Astrocyte (in vitro differentiated cells and primary cell): ENCODE results near the gene RAPGEF6. TPM values are rescaled to one million over a fixed set of nuclear protein-coding genes. Genes with fewer than 3 reads are reported as not detected.
"Not testable (repeated sequence)": the region's sequence is repeated elsewhere in the genome, so short reads cannot be mapped to it uniquely, and the experiment has no call there.

Source experiments
- DNase-seq: peaks from one replicate; pipeline ENCODE4 v3.0.0-alpha.2; 2010; ENCODE audit warnings: low read depth
- FAIRE-seq: peaks from 2 replicates; lab custom pipeline; 2011; peaks lifted over from hg19 to GRCh38; lab: Jason Lieb, UNC
- H2AFZ ChIP-seq: 2 replicates; pipeline ENCODE4 v1.6.0; 2012; ENCODE audit warnings: low read depth, low read length, inconsistent platforms
- H3K27ac ChIP-seq: 2 replicates; pipeline ENCODE4 v1.5.1; 2011; ENCODE audit warnings: low read depth, low read length, inconsistent platforms
- H3K27me3 ChIP-seq: 2 replicates; pipeline ENCODE4 v1.6.0; 2011; ENCODE audit warnings: low read length, inconsistent platforms; ENCODE audit not compliant: insufficient read depth
- H3K36me3 ChIP-seq: 2 replicates; pipeline ENCODE4 v1.5.1; 2011; ENCODE audit warnings: low read length, inconsistent platforms; ENCODE audit not compliant: insufficient read depth
- H3K4me1 ChIP-seq: 2 replicates; pipeline ENCODE4 v1.5.1; 2011; ENCODE audit warnings: low read length, inconsistent platforms; ENCODE audit not compliant: insufficient read depth
- H3K4me2 ChIP-seq: 2 replicates; pipeline ENCODE4 v1.6.0; 2012; ENCODE audit warnings: low read length, inconsistent platforms
- H3K4me3 ChIP-seq: 2 replicates; pipeline ENCODE4 v1.5.1; 2011; ENCODE audit warnings: low read depth, mild to moderate bottlenecking, low read length, inconsistent platforms; ENCODE audit not compliant: insufficient read depth
- H3K79me2 ChIP-seq: 2 replicates; pipeline ENCODE4 v1.6.0; 2012; ENCODE audit warnings: mild to moderate bottlenecking, low read length, inconsistent platforms; ENCODE audit not compliant: insufficient read depth
- H3K9ac ChIP-seq: 2 replicates; pipeline ENCODE4 v1.6.0; 2012; ENCODE audit warnings: mild to moderate bottlenecking, low read length, inconsistent platforms
- H3K9me3 ChIP-seq: 2 replicates; pipeline ENCODE4 v1.5.1; 2012; ENCODE audit warnings: low read depth, mild to moderate bottlenecking, low read length, inconsistent platforms; ENCODE audit not compliant: insufficient read depth
- H4K20me1 ChIP-seq: 2 replicates; pipeline ENCODE4 v1.6.0; 2012; ENCODE audit warnings: low read length, inconsistent platforms; ENCODE audit not compliant: insufficient read depth
- H3K27ac Mint-ChIP-seq: one replicate; pipeline ENCODE4 v1.8.0; 2021; ENCODE audit warnings: mild to moderate bottlenecking, mixed read lengths; ENCODE audit not compliant: unreplicated experiment
- H3K27me3 Mint-ChIP-seq: one replicate; pipeline ENCODE4 v1.8.0; 2021; ENCODE audit warnings: low read depth, mixed read lengths; ENCODE audit not compliant: unreplicated experiment
- H3K36me3 Mint-ChIP-seq: one replicate; pipeline ENCODE4 v1.8.0; 2021; ENCODE audit warnings: low read depth, mixed read lengths; ENCODE audit not compliant: unreplicated experiment
- H3K4me1 Mint-ChIP-seq: one replicate; pipeline ENCODE4 v1.8.0; 2021; ENCODE audit warnings: low read depth, mixed read lengths; ENCODE audit not compliant: unreplicated experiment
- H3K4me3 Mint-ChIP-seq: one replicate; pipeline ENCODE4 v1.8.0; 2021; ENCODE audit warnings: mild to moderate bottlenecking, moderate library complexity, mixed read lengths; ENCODE audit not compliant: unreplicated experiment
- H3K9me3 Mint-ChIP-seq: one replicate; pipeline ENCODE4 v1.8.0; 2021; ENCODE audit warnings: mild to moderate bottlenecking, mixed read lengths; ENCODE audit not compliant: unreplicated experiment
- CTCF ChIP-seq: IDR thresholded peaks from 2 replicates; pipeline ENCODE4 v1.5.1; 2011; ENCODE audit warnings: low read depth, mild to moderate bottlenecking, inconsistent platforms, low read length, moderate library complexity; ENCODE audit not compliant: insufficient read depth
- EZH2 ChIP-seq: IDR thresholded peaks from 2 replicates; pipeline ENCODE4 v1.6.1; 2012; ENCODE audit warnings: mild to moderate bottlenecking, low read length, inconsistent platforms; ENCODE audit not compliant: insufficient read depth
- total RNA-seq: library from RNA; stranded (reverse); gene quantifications from 2 replicates; pipeline ENCODE4 v1.2.1, GENCODE V29; 2021

RAPGEF6 gene
- total RNA-seq, 1 donor from 2014 or later, result 14.9 TPM

- no peak overlapping the region for H3K4me3 Mint-ChIP-seq
- no peaks in the 10 kb centered on the region for H3K36me3 ChIP-seq
- no peak for DNase-seq
- H3K79me2 ChIP-seq, result peaks cover 86% of the 10 kb centered on the region
- peaks cover 6% of the 10 kb centered on the region for H3K36me3 Mint-ChIP-seq
- H3K4me3 ChIP-seq, result no peak overlapping the region
- H2AFZ ChIP-seq, result no peak overlapping the region
- no peaks in the 10 kb centered on the region for H3K27me3 Mint-ChIP-seq
- H4K20me1 ChIP-seq, result peaks cover 29% of the 10 kb centered on the region
- H3K27ac ChIP-seq, result no peak overlapping the region
- TF ChIP-seq EZH2, result no peak
- TF ChIP-seq CTCF, result no peak
- H3K27ac Mint-ChIP-seq, result peak overlapping the region; percentile 13
- H3K4me1 Mint-ChIP-seq, result peaks cover 23% of the 10 kb centered on the region
- no peak overlapping the region for H3K4me2 ChIP-seq
- no peaks in the 10 kb centered on the region for H3K4me1 ChIP-seq
- H3K9me3 Mint-ChIP-seq, result no peaks in the 10 kb centered on the region
- H3K9ac ChIP-seq, result no peak overlapping the region
- FAIRE-seq, result no peak
- H3K27me3 ChIP-seq, result no peaks in the 10 kb centered on the region
- H3K9me3 ChIP-seq, result no peaks in the 10 kb centered on the region
These were observed 7.7 kb downstream of the RAPGEF6 start for GRCh38 chr5:131627207-131627865.

GRCh38 chr5:131622633-131623032 is 12.4 kb downstream of the RAPGEF6 start:
- Histone ChIP-seq H3K9ac (no peak overlapping the region), H3K79me2 (peaks cover 85% of the 10 kb centered on the region), H3K36me3 (no peaks in the 10 kb centered on the region), H3K27me3 (no peaks in the 10 kb centered on the region), H4K20me1 (peaks cover 24% of the 10 kb centered on the region), H3K4me2 (peak overlapping the region; percentile 21), H3K4me1 (no peaks in the 10 kb centered on the region), H3K4me3 (no peak overlapping the region), H3K9me3 (no peaks in the 10 kb centered on the region), H3K27ac (no peak overlapping the region), H2AFZ (no peak overlapping the region)
- no peak overlapping the region for H3K4me3 Mint-ChIP-seq
- H3K27me3 Mint-ChIP-seq, result no peaks in the 10 kb centered on the region
- peak overlapping the region; percentile 23 for H3K27ac Mint-ChIP-seq
- TF ChIP-seq CTCF, result no peak
- TF ChIP-seq EZH2, result no peak
- peak; percentile 71 for DNase-seq
- peaks cover 21% of the 10 kb centered on the region for H3K4me1 Mint-ChIP-seq
- no peak for FAIRE-seq
- no peaks in the 10 kb centered on the region for H3K9me3 Mint-ChIP-seq
- peaks cover 1% of the 10 kb centered on the region for H3K36me3 Mint-ChIP-seq

- H3K4me2 ChIP-seq, H3K36me3 Mint-ChIP-seq, H3K27ac ChIP-seq, H2AFZ ChIP-seq, H3K4me1 ChIP-seq, H3K27ac Mint-ChIP-seq, H3K9ac ChIP-seq, H3K27me3 Mint-ChIP-seq, H3K4me3 ChIP-seq, H3K27me3 ChIP-seq, FAIRE-seq, H3K9me3 ChIP-seq, H3K9me3 Mint-ChIP-seq, H3K4me3 Mint-ChIP-seq, DNase-seq, H3K36me3 ChIP-seq: not testable (repeated sequence)
- Histone ChIP-seq H4K20me1 (peaks cover 24% of the 10 kb centered on the region), H3K79me2 (peaks cover 84% of the 10 kb centered on the region)
- peaks cover 17% of the 10 kb centered on the region for H3K4me1 Mint-ChIP-seq
These were observed 13.9 kb downstream of the RAPGEF6 start for GRCh38 chr5:131621164-131621563.
